Fibroblast of skin of abdomen (primary cell): ENCODE measurements around the gene MSRB2.
"Not testable (repeated sequence)": the region's sequence is repeated elsewhere in the genome, so short reads cannot be mapped to it uniquely, and the experiment has no call there.

Experiments
- DNase-seq: peaks from one replicate; pipeline ENCODE4 v3.0.0-alpha.2; 2013

The MSRB2 gene

GRCh38 chr10:23070092-23070912, 25.1 kb upstream of the MSRB2 start:
- DNase-seq = not testable (repeated sequence)

GRCh38 chr10:23070913-23071218, 24.5 kb upstream of the MSRB2 start:
- DNase-seq = no peak

DNA sequence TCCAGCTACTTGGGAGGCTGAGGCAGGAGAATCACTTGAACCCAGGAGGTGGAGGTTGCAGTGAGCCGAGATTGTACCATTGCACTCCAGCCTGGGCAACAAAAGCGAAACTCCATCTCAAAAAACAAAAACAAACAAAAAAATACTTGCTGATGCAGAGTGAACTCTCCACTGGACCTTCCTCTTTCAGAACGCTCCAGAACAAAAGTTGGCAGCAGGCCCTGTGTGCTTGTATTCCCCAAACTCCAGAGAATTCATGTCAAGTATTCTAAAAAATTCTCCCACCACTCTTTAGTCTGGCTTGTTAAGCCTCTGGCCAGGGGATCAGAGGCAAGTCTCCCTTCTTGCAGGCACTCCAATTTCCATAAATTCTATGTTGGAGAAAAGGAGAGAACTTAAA, 22.8 kb upstream of the MSRB2 start:
- not testable (repeated sequence) for DNase-seq

GRCh38 chr10:23073527-23073926, 21.9 kb upstream of the MSRB2 start:
- DNase-seq = no peak

DNA sequence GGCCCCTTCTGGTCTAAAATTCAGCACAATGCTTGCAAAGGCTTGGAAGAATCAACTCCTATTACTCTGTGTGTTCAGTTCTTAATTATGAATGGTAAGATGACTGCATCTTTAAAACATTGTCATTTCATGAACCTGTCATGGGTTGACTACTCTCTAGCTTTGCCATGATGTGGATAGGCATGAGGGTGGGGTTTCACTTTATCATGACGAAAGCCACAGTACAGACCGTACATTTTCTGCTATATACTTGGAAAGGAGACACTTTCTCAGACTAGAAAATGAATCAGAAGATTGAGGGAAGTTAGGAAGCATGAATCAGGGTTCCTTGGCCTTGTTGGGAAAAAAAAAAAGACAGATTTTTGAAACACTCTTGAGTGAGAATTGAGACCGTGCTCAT, 19.7 kb upstream of the MSRB2 start:
- no peak for DNase-seq

DNA sequence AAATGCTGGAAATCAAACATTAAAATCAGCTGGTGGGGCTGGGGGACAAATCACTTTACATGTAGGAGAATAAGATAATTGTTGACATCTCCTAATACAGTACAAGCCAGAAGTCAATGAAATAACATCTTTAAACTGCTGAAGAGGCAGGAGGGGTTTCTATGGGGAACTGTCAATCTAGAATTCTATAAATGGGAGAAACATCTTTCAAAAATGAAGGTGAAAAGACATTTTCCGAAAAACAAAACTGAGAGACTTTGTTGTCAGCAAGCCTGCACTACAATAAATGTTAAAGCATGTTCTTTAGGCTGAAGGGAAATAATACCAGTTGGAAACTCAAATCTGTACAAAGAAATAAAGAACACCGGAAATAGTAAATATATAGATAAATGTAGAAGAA, 17.3 kb upstream of the MSRB2 start:
- no peak for DNase-seq

- DNase-seq = no peak
These were observed 15.7 kb upstream of the MSRB2 start for GRCh38 chr10:23079700-23080099.

GRCh38 chr10:23080262-23080661, 15.1 kb upstream of the MSRB2 start:
- no peak for DNase-seq

DNA sequence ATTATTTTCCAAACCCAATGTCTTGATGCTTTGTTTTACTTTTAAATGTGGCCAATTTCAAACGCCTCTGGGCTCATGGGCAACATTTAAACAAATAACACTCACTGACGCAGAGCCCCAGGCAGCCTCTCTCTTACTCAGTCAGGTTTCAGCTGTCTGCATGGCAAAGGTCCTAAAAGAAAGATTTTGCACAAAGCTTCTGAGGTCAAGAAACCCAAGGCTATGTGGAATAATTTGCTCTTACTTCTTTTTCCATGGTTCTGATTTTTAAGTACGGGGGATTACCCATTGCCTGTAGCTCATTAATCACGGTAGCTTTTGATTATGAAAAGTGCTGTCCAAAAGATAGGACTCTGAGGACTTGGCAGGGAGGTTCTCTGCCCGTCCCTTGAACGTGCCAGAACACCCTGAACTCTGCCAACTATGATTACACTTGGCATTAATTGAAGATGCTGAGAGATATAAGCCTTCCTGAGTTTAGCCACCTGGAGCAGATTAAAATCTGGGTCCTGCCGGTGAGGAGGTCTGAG, 14.1 kb upstream of the MSRB2 start:
- no peak for DNase-seq

GRCh38 chr10:23081891-23082290, 13.5 kb upstream of the MSRB2 start:
- DNase-seq = no peak

DNA sequence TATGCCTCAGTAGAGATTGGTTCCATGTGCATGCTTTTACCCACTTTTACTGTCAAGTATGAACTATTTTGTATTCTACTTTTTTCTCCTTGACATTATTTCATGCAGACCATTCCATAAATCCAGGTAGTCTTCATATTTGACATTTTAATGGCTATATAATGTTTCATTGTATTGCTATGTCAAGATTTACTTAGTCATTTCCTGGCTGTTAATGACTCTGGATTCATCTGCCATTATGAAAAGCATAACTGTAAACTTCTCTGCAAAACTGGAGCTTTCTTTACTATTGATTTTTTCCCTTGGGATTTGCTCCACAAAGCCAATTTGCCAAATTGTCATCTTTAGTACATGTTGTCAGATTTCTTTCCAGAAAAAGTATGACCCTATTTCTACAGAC, 6.8 kb upstream of the MSRB2 start:
- peak; percentile 36 for DNase-seq

- DNase-seq = no peak
These were observed 484 bp upstream of the MSRB2 start for GRCh38 chr10:23094786-23095403.

DNA sequence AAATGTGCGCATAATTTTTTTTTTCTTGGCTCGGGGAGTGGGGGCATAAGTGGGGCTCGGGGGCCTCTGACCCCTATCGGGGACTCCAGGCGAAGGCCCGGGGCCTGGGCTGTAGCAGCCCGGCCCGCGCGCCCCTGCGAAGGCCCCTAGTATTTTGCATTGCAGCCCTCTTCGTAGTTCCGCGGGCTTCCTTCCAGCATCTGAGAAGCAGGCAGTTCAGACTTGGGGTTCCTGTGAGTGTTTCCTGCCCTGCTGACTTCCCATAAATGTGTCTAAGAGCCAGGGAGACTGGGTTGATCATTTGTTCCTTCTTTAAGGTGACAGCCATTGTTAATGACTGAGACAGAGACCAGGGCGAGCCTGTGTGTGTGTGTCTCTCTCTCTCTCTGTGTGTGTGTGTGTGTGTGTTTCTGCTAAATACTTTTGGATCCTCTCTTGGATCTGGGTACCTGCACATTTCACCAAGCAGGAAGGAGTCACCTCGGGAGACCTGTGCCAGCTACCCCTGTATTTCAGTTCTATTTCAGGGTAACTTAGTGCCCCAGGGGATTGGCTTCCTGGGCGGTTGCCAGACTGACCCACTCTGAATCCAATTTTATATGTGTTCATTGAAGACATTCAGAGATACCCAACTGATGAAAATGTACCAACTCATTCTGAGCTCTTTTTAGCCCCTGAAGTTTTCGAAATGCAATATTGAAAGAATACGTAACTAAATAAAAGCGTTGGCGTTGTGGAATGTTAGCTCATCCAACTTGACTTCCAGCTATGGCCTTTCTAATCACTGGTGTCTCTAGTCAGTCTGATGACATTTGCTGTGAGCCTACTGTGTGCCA, 805 bp downstream of the MSRB2 start:
- DNase-seq = peak; percentile 67

DNA sequence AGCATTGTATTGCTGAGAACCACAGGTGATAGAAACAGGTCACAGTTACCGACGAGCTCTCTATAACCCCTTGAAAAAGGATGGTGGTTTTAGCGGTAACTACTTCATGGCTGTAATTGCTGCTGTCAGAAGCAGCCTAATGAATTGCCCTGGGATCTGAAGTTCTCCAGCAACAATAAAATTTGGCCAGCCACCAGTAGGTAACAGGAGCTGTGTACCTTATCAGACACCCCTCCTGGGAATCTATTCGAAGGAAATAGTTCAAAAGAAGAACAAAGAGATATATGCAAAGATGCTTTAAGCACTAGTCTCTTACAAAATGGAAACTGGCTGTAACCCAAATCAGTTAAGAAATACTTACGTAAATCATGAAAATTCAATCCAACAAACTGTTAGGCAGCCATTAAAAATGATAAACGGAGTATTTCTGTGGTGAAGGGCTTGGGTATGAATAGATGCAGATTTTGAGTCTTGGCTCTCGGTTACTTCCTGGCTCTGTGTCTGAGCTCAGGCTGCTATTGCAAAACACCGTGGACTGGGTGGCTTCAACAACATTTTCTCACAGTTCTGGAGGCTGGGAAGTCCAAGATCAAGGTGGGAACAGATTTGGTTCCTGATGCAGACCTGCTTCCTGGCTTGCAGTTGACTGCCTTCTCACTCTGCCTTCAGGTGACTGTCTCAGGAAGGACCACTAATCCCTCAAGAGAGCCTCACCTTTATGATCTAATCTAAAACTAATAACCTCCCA, 1.6 kb downstream of the MSRB2 start:
- peak; percentile 86 for DNase-seq

GRCh38 chr10:23099079-23099478, 3.7 kb downstream of the MSRB2 start:
- DNase-seq = no peak

DNA sequence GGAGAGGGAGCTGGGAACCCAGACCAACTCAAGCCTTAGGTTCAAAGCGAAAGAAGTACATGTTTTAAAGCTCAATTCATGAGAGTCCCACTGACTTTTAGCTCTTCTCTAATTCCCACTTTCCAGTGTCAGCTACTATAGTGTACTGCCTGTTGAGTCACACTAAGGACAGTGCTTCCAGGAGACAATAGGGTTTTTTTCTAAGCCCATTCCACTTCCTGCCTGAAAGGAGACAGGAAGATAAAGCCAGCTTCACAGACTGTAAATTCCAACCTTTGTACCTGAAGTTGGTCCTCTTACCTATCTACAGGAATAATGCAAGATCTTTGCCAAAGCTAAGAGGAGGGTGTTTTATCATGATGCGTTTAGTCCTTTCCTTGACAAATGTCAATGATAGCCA, 4.4 kb downstream of the MSRB2 start:
- DNase-seq = no peak

- DNase-seq = no peak
These were observed 5.1 kb downstream of the MSRB2 start for GRCh38 chr10:23100331-23101030.

DNA sequence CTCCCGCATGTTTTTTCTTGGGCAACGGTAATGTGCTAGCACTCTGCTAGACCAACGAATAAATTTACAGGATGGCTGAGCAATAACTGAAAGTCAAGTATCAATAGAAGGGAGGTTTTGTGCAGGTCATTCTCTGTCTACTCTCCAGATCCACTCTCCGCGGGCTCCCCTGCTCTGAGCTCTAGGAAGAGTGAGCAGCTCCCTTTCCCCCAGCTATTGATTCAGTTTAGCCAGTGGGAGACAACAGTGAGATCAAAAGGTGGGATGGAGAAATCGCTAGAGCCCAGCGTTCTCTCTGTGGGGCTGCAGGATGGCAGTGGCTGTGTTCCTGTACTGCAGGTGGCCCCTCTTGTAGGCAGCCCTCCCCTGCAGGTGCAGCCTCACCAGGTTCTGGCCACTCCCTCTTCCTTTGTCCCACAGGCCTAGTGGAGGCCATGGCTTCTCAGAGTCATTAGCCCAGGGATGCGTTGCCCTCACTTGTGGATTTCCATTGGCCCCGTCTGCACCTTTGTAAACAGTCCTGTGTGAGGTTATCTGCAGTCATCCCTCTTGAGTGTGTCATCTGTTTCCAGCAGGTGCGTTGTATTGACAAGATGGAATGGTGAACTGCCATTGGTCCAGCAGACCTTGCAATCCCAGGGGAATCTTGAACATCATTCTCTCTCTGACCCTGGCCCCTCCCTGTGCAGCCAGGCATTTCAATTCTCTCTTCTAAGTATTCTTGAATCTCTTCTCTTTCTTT, 11.1 kb downstream of the MSRB2 start:
- DNase-seq = no peak

DNA sequence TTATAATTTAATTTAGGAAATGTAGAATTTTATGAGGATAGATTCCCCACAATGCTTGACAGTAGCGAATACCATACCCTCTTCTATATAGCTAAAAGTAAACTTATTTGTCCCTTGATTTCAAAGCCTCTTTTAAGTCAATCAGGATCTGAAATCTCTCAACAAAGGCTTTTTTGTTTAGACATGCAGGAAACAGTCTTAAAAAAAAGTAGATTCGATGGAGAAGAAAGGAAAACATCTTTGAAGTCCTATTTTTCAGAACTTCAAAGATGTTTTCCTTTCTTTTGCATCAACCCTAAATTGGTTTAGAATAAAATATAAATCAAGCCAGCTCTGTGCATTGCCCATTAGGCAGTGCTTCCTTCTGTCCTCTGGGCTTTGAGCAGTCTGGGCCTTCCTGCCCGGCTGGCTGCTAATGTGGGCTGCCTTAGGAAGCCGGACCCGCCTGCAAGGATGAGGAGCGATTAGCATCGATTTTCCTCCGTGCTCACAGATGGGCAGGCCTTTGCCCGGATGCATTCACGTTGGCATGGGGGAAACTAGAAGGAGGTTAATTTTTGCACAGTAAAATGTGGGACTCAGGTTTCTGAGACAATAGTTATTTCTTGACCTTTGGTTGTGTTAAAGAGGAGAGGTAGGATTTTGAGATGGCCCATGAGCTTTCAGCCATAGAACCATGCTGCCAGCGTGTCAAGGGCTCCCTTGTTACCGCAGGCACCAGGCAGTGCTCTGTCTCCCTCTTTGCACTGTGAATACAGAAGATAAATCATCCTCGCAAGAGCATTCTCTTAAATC, 15.5 kb downstream of the MSRB2 start:
- DNase-seq = no peak

GRCh38 chr10:23111517-23112286, 16.3 kb downstream of the MSRB2 start:
- no peak for DNase-seq
